GM23338 (cell line): ENCODE data around the gene SERPINC1. TPM values are rescaled to one million over a fixed set of nuclear protein-coding genes. Genes with fewer than 3 reads are reported as not detected.

ENCODE experiments used
- ATAC-seq: fragments of 200-7000 bp; cut with Tn5 transposase; 3 replicates; pipeline ENCODE4 v1.9.1; 2020
- DNase-seq: peaks from one replicate; pipeline ENCODE4 v3.0.0-alpha.2; 2015; ENCODE audit warnings: low spot score
- H2AFZ ChIP-seq: fragments of 200-600 bp; sonication (generic); 2 replicates; pipeline ENCODE4 v1.8.0; 2016; ENCODE audit warnings: antibody characterized with exemption, mild to moderate bottlenecking, moderate library complexity
- H3F3A ChIP-seq: fragments of 200-600 bp; sonication (generic); replicated peaks from 2 replicates; pipeline ENCODE4 v1.8.0; 2017; ENCODE audit warnings: antibody characterized with exemption, mixed run types, low read depth
- H3K27ac ChIP-seq: fragments of 200-600 bp; sonication (generic); 2 replicates; pipeline ENCODE4 v1.6.1; 2016; ENCODE audit warnings: low read depth
- H3K27me3 ChIP-seq: fragments of 200-600 bp; sonication (generic); 2 replicates; pipeline ENCODE4 v1.8.0; 2016; ENCODE audit warnings: mild to moderate bottlenecking, mixed run types, moderate library complexity; ENCODE audit not compliant: insufficient read depth
- H3K36me3 ChIP-seq: fragments of 200-600 bp; sonication (generic); 2 replicates; pipeline ENCODE4 v1.8.0; 2016; ENCODE audit warnings: mild to moderate bottlenecking; ENCODE audit not compliant: insufficient read depth
- H3K4me1 ChIP-seq: fragments of 200-600 bp; sonication (generic); 2 replicates; pipeline ENCODE4 v1.8.0; 2016; ENCODE audit warnings: mild to moderate bottlenecking, moderate library complexity; ENCODE audit not compliant: insufficient read depth
- H3K4me2 ChIP-seq: fragments of 200-600 bp; sonication (generic); 2 replicates; pipeline ENCODE4 v1.7.1; 2017; ENCODE audit warnings: mixed run types
- H3K4me3 ChIP-seq: fragments of 200-600 bp; sonication (generic); 2 replicates; pipeline ENCODE4 v1.6.1; 2016; ENCODE audit warnings: mixed run types
- H3K79me2 ChIP-seq: fragments of 200-600 bp; sonication (generic); replicated peaks from 2 replicates; pipeline ENCODE4 v1.8.0; 2017; ENCODE audit warnings: mild to moderate bottlenecking; ENCODE audit not compliant: insufficient read depth
- H3K9me2 ChIP-seq: fragments of 200-600 bp; sonication (generic); 2 replicates; pipeline ENCODE4 v1.8.0; 2017; ENCODE audit not compliant: insufficient read depth
- H4K20me1 ChIP-seq: fragments of 200-600 bp; sonication (generic); replicated peaks from 2 replicates; pipeline ENCODE4 v1.8.0; 2017; ENCODE audit warnings: mild to moderate bottlenecking; ENCODE audit not compliant: insufficient read depth
- H3K27ac Mint-ChIP-seq: 2 replicates; pipeline ENCODE4 v1.8.0; 2020; ENCODE audit warnings: inconsistent platforms, mild to moderate bottlenecking, moderate library complexity, mixed read lengths
- H3K27me3 Mint-ChIP-seq: 3 replicates; pipeline ENCODE4 v1.8.0; 2022; ENCODE audit warnings: low read depth, mild to moderate bottlenecking, moderate library complexity, mixed read lengths, inconsistent platforms; ENCODE audit not compliant: insufficient read depth, poor library complexity
- H3K36me3 Mint-ChIP-seq: 3 replicates; pipeline ENCODE4 v1.8.0; 2021; ENCODE audit warnings: low read depth, mild to moderate bottlenecking, inconsistent platforms, moderate library complexity, mixed read lengths
- H3K4me1 Mint-ChIP-seq: 3 replicates; pipeline ENCODE4 v1.8.0; 2020; ENCODE audit warnings: mild to moderate bottlenecking, inconsistent platforms, mixed read lengths
- H3K4me3 Mint-ChIP-seq: 3 replicates; pipeline ENCODE4 v1.8.0; 2021; ENCODE audit warnings: moderate library complexity, mild to moderate bottlenecking, inconsistent platforms, mixed read lengths
- H3K9me3 Mint-ChIP-seq: 3 replicates; pipeline ENCODE4 v1.8.0; 2020; ENCODE audit warnings: moderate library complexity, mild to moderate bottlenecking, inconsistent platforms, mixed read lengths
- CREB1 ChIP-seq: fragments of 250-450 bp; sonication (Bioruptor Pico); IDR thresholded peaks from 2 replicates; pipeline ENCODE4 v1.5.0; 2020; ENCODE audit warnings: low read depth, mild to moderate bottlenecking, moderate library complexity
- EZH2 ChIP-seq: fragments of 200-600 bp; sonication (generic); IDR thresholded peaks from one replicate; pipeline ENCODE4 v1.8.0; 2017; ENCODE audit warnings: antibody characterized with exemption, mild to moderate bottlenecking, low read depth; ENCODE audit not compliant: unreplicated experiment
- EZH2phosphoT487 ChIP-seq: fragments of 200-600 bp; sonication (generic); IDR thresholded peaks from one replicate; pipeline ENCODE4 v1.8.1; 2018; ENCODE audit warnings: antibody characterized with exemption; ENCODE audit not compliant: unreplicated experiment
- JUNB ChIP-seq: IDR thresholded peaks from one replicate; pipeline ENCODE4 v1.6.1; 2016; ENCODE audit warnings: antibody characterized with exemption; ENCODE audit not compliant: unreplicated experiment
- NANOG ChIP-seq: IDR thresholded peaks from 2 replicates; pipeline ENCODE4 v1.6.1; 2016; ENCODE audit warnings: antibody characterized with exemption, borderline replicate concordance
- POLR2AphosphoS5 ChIP-seq: IDR thresholded peaks from 2 replicates; pipeline ENCODE4 v1.6.1; 2016; ENCODE audit warnings: antibody characterized with exemption, low read depth
- STAT1 ChIP-seq: IDR thresholded peaks from one replicate; pipeline ENCODE4 v1.6.1; 2016; ENCODE audit warnings: antibody characterized with exemption; ENCODE audit not compliant: unreplicated experiment
- ZNF114 ChIP-seq: fragments of 250-450 bp; sonication (Bioruptor Pico); IDR thresholded peaks from 2 replicates; pipeline ENCODE4 v1.5.0; 2020; ENCODE audit warnings: mild to moderate bottlenecking, moderate library complexity
- ZNF331 ChIP-seq: fragments of 250-450 bp; sonication (Bioruptor Pico); IDR thresholded peaks from 2 replicates; pipeline ENCODE4 v1.5.0; 2020; ENCODE audit warnings: low read depth, mild to moderate bottlenecking, moderate library complexity
- polyA plus RNA-seq: library from polyadenylated mRNA; unstranded; fragments of >200 nt; fragmentation: Nextera tagmentation; extraction: Ambion mirVana; gene quantifications from 2 replicates; pipeline ENCODE4 v1.2.1, GENCODE V29; 2016
- total RNA-seq: library from RNA; depleted of rRNA; stranded (reverse); fragments of >200 nt; shearing (Covaris generic); gene quantifications from 2 replicates; pipeline ENCODE4 v1.2.3, GENCODE V29; 2014
- TF ChIP-seq, protein P1 (sequence below): IDR thresholded peaks from one replicate; pipeline ENCODE4 v1.6.1; 2018; ENCODE audit warnings: antibody characterized with exemption; ENCODE audit not compliant: unreplicated experiment
- TF ChIP-seq, protein P2 (sequence below): fragments of 250-450 bp; sonication (Bioruptor Pico); IDR thresholded peaks from 2 replicates; pipeline ENCODE4 v1.5.0; 2020; ENCODE audit warnings: mild to moderate bottlenecking, moderate library complexity
- TF ChIP-seq, protein P3 (sequence below): IDR thresholded peaks from 2 replicates; pipeline ENCODE4 v1.6.1; 2016; ENCODE audit warnings: antibody characterized with exemption

The SERPINC1 gene
- total and polyA plus RNA-seq, 2 experiments from 2014 or later, result not detected

DNA sequence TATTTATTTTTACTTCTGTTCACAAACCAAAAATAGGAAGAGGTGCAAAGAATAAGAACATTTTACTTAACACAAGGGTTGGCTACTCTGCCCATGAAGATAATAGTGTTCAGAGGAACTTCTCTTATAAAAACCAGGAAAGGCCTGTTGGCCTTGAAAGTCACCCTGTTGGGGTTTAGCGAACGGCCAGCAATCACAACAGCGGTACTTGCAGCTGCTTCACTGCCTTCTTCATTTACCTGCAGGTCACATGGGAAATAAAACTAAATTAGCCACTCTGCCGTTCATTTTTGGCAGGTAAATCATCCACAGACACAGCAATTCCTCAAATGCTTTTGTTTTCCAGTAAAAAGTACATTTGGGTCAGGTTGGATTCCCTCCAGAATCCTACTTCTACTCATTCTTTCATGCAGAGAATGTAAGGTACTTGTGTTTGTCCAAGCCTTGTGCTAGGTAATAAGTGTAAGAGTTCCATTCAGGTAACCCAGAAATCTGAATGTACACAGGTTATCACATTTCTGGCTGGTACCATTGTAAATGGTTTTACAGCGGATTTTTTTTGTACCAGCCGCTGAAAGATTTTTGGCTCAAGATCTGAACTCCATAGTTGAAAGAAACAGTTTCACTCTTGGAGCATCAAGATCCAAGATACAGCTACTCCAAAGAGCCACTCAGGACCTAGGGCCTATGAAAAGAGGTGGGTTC lies 13.1 kb downstream of the SERPINC1 start:
- Mint-ChIP-seq H3K36me3 (no peaks in the 10 kb centered on the region), H3K4me3 (no peak overlapping the region), H3K9me3 (no peaks in the 10 kb centered on the region), H3K27ac (peak overlapping the region; percentile 58; the same call in 1 of the 2 replicates), H3K4me1 (peaks cover 35% of the 10 kb centered on the region), H3K27me3 (no peaks in the 10 kb centered on the region)
- no peak for ATAC-seq
- TF ChIP-seq EZH2, result no peak
- TF ChIP-seq, protein P1, sequence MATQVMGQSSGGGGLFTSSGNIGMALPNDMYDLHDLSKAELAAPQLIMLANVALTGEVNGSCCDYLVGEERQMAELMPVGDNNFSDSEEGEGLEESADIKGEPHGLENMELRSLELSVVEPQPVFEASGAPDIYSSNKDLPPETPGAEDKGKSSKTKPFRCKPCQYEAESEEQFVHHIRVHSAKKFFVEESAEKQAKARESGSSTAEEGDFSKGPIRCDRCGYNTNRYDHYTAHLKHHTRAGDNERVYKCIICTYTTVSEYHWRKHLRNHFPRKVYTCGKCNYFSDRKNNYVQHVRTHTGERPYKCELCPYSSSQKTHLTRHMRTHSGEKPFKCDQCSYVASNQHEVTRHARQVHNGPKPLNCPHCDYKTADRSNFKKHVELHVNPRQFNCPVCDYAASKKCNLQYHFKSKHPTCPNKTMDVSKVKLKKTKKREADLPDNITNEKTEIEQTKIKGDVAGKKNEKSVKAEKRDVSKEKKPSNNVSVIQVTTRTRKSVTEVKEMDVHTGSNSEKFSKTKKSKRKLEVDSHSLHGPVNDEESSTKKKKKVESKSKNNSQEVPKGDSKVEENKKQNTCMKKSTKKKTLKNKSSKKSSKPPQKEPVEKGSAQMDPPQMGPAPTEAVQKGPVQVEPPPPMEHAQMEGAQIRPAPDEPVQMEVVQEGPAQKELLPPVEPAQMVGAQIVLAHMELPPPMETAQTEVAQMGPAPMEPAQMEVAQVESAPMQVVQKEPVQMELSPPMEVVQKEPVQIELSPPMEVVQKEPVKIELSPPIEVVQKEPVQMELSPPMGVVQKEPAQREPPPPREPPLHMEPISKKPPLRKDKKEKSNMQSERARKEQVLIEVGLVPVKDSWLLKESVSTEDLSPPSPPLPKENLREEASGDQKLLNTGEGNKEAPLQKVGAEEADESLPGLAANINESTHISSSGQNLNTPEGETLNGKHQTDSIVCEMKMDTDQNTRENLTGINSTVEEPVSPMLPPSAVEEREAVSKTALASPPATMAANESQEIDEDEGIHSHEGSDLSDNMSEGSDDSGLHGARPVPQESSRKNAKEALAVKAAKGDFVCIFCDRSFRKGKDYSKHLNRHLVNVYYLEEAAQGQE, result no peak
- TF ChIP-seq, protein P2, sequence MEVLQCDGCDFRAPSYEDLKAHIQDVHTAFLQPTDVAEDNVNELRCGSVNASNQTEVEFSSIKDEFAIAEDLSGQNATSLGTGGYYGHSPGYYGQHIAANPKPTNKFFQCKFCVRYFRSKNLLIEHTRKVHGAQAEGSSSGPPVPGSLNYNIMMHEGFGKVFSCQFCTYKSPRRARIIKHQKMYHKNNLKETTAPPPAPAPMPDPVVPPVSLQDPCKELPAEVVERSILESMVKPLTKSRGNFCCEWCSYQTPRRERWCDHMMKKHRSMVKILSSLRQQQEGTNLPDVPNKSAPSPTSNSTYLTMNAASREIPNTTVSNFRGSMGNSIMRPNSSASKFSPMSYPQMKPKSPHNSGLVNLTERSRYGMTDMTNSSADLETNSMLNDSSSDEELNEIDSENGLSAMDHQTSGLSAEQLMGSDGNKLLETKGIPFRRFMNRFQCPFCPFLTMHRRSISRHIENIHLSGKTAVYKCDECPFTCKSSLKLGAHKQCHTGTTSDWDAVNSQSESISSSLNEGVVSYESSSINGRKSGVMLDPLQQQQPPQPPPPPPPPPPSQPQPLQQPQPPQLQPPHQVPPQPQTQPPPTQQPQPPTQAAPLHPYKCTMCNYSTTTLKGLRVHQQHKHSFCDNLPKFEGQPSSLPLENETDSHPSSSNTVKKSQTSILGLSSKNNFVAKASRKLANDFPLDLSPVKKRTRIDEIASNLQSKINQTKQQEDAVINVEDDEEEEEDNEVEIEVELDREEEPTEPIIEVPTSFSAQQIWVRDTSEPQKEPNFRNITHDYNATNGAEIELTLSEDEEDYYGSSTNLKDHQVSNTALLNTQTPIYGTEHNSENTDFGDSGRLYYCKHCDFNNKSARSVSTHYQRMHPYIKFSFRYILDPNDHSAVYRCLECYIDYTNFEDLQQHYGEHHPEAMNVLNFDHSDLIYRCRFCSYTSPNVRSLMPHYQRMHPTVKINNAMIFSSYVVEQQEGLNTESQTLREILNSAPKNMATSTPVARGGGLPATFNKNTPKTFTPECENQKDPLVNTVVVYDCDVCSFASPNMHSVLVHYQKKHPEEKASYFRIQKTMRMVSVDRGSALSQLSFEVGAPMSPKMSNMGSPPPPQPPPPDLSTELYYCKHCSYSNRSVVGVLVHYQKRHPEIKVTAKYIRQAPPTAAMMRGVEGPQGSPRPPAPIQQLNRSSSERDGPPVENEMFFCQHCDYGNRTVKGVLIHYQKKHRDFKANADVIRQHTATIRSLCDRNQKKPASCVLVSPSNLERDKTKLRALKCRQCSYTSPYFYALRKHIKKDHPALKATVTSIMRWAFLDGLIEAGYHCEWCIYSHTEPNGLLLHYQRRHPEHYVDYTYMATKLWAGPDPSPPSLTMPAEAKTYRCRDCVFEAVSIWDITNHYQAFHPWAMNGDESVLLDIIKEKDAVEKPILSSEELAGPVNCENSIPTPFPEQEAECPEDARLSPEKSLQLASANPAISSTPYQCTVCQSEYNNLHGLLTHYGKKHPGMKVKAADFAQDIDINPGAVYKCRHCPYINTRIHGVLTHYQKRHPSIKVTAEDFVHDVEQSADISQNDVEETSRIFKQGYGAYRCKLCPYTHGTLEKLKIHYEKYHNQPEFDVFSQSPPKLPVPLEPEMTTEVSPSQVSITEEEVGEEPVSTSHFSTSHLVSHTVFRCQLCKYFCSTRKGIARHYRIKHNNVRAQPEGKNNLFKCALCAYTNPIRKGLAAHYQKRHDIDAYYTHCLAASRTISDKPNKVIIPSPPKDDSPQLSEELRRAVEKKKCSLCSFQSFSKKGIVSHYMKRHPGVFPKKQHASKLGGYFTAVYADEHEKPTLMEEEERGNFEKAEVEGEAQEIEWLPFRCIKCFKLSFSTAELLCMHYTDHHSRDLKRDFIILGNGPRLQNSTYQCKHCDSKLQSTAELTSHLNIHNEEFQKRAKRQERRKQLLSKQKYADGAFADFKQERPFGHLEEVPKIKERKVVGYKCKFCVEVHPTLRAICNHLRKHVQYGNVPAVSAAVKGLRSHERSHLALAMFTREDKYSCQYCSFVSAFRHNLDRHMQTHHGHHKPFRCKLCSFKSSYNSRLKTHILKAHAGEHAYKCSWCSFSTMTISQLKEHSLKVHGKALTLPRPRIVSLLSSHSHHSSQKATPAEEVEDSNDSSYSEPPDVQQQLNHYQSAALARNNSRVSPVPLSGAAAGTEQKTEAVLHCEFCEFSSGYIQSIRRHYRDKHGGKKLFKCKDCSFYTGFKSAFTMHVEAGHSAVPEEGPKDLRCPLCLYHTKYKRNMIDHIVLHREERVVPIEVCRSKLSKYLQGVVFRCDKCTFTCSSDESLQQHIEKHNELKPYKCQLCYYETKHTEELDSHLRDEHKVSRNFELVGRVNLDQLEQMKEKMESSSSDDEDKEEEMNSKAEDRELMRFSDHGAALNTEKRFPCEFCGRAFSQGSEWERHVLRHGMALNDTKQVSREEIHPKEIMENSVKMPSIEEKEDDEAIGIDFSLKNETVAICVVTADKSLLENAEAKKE (CRISPR knock-in tag), result no peak
- no peak for TF ChIP-seq JUNB
- TF ChIP-seq ZNF331 (CRISPR knock-in tag), result no peak
- TF ChIP-seq, protein P3, sequence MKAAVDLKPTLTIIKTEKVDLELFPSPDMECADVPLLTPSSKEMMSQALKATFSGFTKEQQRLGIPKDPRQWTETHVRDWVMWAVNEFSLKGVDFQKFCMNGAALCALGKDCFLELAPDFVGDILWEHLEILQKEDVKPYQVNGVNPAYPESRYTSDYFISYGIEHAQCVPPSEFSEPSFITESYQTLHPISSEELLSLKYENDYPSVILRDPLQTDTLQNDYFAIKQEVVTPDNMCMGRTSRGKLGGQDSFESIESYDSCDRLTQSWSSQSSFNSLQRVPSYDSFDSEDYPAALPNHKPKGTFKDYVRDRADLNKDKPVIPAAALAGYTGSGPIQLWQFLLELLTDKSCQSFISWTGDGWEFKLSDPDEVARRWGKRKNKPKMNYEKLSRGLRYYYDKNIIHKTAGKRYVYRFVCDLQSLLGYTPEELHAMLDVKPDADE, result no peak
- no peak for TF ChIP-seq ZNF114 (CRISPR knock-in tag)
- TF ChIP-seq EZH2phosphoT487, result no peak
- TF ChIP-seq STAT1, result no peak
- TF ChIP-seq POLR2AphosphoS5, result no peak
- no peak for TF ChIP-seq CREB1 (CRISPR knock-in tag)
- TF ChIP-seq NANOG, result no peak
- Histone ChIP-seq H4K20me1 (no peaks in the 10 kb centered on the region), H3K36me3 (no peaks in the 10 kb centered on the region), H3K79me2 (no peaks in the 10 kb centered on the region), H3K27ac (no peak overlapping the region), H3K4me1 (peaks cover 34% of the 10 kb centered on the region), H3K4me3 (no peak overlapping the region), H2AFZ (no peak overlapping the region), H3K9me2 (peaks cover 3% of the 10 kb centered on the region; the same call in 1 of the 2 replicates), H3F3A (no peaks in the 10 kb centered on the region; the same call in 1 of the 2 replicates), H3K27me3 (no peaks in the 10 kb centered on the region), H3K4me2 (no peak overlapping the region)
- DNase-seq, result no peak
